Choroid plexus epithelial cell (primary cell): ENCODE data around the gene PHKB.
A peak's percentile ranks its signal among the peaks of the same experiment; 100 is the strongest.

Source experiments
- DNase-seq: peaks from one replicate; pipeline ENCODE4 v3.0.0-alpha.2; 2010; ENCODE audit warnings: low read depth
- H3K4me3 ChIP-seq: 2 replicates; pipeline ENCODE4 v1.5.1; 2011; ENCODE audit warnings: low read depth, mild to moderate bottlenecking, control low read depth, low read length, moderate library complexity
- TF ChIP-seq, protein P1 (sequence below): conservative IDR thresholded peaks from 2 replicates; pipeline ENCODE4 v1.5.1; 2011; ENCODE audit warnings: low read depth, mild to moderate bottlenecking, control low read depth, inconsistent platforms, low read length, moderate library complexity

The PHKB gene

DNA sequence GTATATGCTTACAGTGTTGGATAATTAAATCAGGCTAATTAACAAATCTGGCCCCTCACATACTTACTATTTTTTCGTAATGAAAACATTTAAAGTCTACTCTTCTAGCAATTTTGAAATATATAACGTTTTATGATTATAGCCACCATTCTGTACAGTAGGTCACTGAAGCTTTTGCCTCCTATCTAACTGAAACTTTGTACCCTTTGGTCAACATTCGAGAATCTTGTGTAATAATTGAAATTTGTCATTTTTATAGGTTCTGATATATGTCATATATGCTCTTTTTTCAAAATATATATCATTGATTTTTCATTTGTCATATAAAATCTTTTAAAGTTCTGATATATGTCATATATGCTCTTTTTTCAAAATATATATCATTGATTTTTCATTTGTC, 12.7 kb downstream of the PHKB start:
- TF ChIP-seq, protein P1, sequence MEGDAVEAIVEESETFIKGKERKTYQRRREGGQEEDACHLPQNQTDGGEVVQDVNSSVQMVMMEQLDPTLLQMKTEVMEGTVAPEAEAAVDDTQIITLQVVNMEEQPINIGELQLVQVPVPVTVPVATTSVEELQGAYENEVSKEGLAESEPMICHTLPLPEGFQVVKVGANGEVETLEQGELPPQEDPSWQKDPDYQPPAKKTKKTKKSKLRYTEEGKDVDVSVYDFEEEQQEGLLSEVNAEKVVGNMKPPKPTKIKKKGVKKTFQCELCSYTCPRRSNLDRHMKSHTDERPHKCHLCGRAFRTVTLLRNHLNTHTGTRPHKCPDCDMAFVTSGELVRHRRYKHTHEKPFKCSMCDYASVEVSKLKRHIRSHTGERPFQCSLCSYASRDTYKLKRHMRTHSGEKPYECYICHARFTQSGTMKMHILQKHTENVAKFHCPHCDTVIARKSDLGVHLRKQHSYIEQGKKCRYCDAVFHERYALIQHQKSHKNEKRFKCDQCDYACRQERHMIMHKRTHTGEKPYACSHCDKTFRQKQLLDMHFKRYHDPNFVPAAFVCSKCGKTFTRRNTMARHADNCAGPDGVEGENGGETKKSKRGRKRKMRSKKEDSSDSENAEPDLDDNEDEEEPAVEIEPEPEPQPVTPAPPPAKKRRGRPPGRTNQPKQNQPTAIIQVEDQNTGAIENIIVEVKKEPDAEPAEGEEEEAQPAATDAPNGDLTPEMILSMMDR: no peak
- H3K4me3 ChIP-seq: no peak overlapping the region
- DNase-seq: no peak

DNA sequence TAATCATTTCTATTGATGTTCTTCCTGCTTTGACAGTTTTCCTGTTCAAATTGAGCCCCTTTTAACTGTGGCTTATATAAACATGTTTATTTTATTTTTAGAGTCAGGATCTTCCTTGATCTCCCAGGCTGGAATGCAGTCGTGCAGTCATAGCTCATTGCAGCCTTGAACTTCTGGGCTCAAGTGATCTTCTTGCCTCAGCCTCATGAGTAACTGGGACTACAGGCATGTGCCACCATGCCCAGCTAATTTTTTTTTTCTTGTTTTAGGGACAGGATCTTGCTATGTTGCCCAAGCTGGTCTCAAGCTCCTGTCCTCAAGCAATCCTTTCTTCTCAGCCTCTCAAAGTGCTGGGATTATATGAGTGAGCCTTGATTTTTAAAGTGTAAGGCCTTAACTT, 14.7 kb downstream of the PHKB start:
- no peak overlapping the region for H3K4me3 ChIP-seq
- peak; percentile 57 for DNase-seq
- TF ChIP-seq, protein P1: no peak

DNA sequence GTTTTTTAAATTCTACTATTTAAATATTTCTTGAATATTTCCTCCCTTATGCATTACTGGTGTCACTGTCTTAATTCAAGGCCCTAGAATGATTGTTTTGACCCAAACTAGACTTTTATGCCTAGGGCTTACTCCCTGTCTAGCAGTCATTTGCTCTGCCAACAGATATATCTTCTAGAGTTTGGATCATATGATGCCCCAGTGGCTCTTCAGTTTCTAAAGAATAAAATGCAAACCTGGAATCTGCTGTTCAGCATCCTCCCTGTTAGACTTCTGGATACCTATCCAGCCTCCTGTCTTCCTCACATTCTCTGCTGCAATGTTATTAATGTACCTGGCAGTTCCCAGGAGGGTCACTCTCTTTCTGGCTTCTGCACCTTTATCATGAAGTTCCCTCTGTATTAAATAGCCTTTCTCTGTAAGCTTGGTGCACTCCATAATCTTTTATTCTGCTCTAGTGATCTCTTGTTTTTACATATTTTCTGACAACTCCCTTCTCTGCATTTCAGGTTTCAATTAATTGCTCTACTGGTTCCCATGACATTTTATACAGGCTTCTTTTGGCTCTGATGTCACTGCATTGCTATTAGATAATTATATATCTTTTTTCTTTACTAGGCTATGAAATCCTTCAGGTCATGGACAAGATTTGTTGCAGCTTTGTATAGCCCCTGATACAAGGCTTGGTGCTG, 15.7 kb downstream of the PHKB start:
- no peak for DNase-seq
- no peak overlapping the region for H3K4me3 ChIP-seq
- TF ChIP-seq, protein P1: no peak

DNA sequence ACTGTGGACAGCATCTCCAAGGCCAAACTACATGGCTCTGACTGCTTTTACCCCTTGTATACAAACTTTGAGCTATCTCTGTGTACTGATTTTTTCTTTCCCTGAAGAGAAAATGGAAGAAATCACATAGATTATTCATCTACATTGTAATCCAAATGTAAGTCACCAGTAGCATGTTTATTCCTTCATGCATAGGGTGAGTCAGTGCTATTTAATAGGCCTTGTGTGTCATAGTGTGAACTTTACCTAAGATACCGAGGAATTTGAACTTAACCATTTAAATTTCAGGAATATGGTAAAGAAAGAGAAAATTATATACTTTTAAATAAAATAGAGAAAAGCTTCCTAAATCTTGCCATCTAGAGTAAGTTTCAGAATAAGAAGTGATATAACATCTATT, 16.5 kb downstream of the PHKB start:
- peak; percentile 35 for DNase-seq
- TF ChIP-seq, protein P1: no peak
- H3K4me3 ChIP-seq: no peak overlapping the region

DNA sequence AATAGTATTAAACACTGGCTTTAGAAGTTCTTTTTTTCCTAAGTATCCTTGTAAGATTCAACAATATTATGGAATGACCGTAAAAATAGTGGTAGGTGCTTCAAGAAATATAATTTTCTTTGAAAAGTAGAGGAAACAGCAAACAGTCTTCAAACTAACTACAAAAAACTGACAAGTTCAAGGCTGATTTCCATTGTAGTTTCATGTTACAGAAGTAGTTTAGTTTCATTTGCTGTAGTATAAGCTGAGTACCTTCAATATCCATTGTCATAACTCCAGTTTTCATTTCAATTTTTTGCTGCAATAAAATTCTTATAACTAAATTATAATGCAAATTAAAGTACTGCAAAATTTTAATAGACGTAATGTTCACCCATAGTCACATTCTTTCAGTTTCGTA, 19.3 kb downstream of the PHKB start:
- H3K4me3 ChIP-seq: no peak overlapping the region
- TF ChIP-seq, protein P1: no peak
- no peak for DNase-seq

DNA sequence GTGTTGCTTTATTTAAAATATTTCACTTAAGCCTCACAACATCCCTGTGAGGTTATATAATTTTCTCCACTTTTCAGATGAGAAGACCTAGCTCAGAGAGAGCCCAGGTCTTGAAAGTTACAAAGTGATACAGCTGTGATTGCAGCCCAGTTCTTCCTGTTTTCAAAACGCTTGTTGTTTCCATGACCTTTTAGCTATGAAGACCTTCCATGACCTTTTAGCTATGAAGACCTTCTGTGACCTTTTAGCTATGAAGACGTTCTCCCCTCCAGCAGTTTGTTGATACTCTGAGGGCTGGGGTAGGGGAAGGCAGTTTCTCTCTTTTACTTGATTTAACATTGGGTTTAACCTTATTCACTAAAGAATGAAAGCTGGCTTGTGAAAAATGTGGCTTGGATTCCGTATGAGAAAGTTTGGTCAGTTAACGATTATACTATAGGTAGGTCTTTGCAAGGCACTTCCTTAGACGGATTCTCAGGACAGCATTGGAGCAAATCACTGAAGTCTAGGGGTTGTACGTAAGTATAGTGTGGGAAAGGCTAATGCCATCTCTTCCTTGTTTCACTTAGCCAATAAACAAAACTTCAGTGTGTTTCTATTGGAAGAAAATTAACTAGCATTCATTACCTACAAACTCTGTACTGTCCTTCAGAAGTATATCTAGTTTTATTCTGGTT, 20.7 kb downstream of the PHKB start:
- no peak overlapping the region for H3K4me3 ChIP-seq
- TF ChIP-seq, protein P1: no peak
- DNase-seq: no peak

DNA sequence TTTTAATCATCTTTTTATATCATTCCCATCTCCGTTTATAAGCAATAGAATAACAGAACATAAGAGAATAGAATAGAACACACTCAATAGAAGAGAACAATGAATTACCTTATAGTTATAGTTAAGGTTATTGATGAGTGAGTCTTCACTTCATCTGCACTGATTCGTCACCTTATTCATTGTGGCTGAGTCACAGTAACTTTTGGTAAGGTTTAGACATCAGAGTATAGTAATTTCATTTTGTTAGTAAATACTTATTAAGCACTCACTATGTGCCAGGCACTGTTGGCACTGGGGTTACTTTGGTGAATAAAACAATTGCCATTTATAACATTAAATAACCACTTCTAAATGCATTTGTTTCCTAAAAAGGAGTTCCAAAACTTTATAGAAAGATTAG, 22.5 kb downstream of the PHKB start:
- no peak for DNase-seq
- no peak overlapping the region for H3K4me3 ChIP-seq
- TF ChIP-seq, protein P1: no peak
